K562 (cell line): ENCODE data around the gene NTN4. TPM values are rescaled to one million over a fixed set of nuclear protein-coding genes. Genes with fewer than 3 reads are reported as not detected.

Experiments used
- RBM25 ChIP-seq: fragments of 200-400 bp; formaldehyde crosslinking; IDR thresholded peaks from 2 replicates; pipeline ENCODE4 v1.6.1; 2018; ENCODE audit warnings: low read length, low read depth, moderate library complexity; ENCODE audit not compliant: severe bottlenecking
- polyA plus RNA-seq, 8 experiments: library from polyadenylated mRNA; depleted of rRNA in 4 of 8; stranded (reverse) in 5 of 8; unstranded in 3 of 8; fragments of >200 nt; fragmentation: Nextera tagmentation in 2 of 8; fragmentation: Illumina TruSeq in 1 of 8; extraction: Ambion mirVana in 2 of 8; extraction: Trizol in 1 of 8; gene quantifications; 2 replicates each; pipeline versions ENCODE4 v1.2.1 to v1.2.3, GENCODE V29; 2011 to 2014; ENCODE audit warnings: inconsistent platforms in 1 of 8, missing spikeins in 1 of 8
- total RNA-seq, 7 experiments: library from RNA; depleted of rRNA in 6 of 7; stranded (reverse); fragments of >200 nt in 6 of 7; fragmentation: Illumina TruSeq in 2 of 7; extraction: Trizol in 2 of 7; gene quantifications; 2 replicates each; pipeline versions ENCODE4 v1.2.1 to v1.2.3, GENCODE V29; 2011 to 2021; ENCODE audit warnings: low replicate concordance in 1 of 7
- TF ChIP-seq, protein P1 (sequence below), 2 experiments: IDR thresholded peaks; 2 replicates each; pipeline ENCODE4 v1.6.1; 2011; ENCODE audit warnings: borderline replicate concordance in 1 of 2, control low read depth in 1 of 2, low read depth in 1 of 2, low read length in 1 of 2, mild to moderate bottlenecking in 1 of 2, mixed read lengths in 1 of 2, moderate library complexity in 1 of 2; ENCODE audit not compliant: insufficient read depth in 1 of 2, insufficient read length in 1 of 2, poor library complexity in 1 of 2, severe bottlenecking in 1 of 2; ENCODE audit errors: extremely low read depth in 1 of 2
- TF ChIP-seq, protein P2 (sequence below): sonication (generic); IDR thresholded peaks from 2 replicates; pipeline ENCODE4 v1.6.1; 2016
- TF ChIP-seq, protein P3 (sequence below): sonication (generic); formaldehyde crosslinking; IDR thresholded peaks from 2 replicates; pipeline ENCODE4 v1.8.1; 2023; ENCODE audit warnings: mild to moderate bottlenecking, missing genetic modification reagents
- TF ChIP-seq, protein P4 (sequence below), 2 experiments: fragments of 450-650 bp in 1 of 2; sonication (generic) in 1 of 2; formaldehyde crosslinking; conservative IDR thresholded peaks; 2 replicates each; pipeline versions ENCODE4 v1.4.0 to v1.8.1; 2020 to 2022; ENCODE audit warnings: mild to moderate bottlenecking in 1 of 2, missing genetic modification reagents in 1 of 2

The NTN4 gene
- total and polyA plus RNA-seq, 9 of the 15 experiments (the other 6 are each of a cell fraction or from before 2014, with no cell fraction given): 0.13 TPM; not detected in 8

DNA sequence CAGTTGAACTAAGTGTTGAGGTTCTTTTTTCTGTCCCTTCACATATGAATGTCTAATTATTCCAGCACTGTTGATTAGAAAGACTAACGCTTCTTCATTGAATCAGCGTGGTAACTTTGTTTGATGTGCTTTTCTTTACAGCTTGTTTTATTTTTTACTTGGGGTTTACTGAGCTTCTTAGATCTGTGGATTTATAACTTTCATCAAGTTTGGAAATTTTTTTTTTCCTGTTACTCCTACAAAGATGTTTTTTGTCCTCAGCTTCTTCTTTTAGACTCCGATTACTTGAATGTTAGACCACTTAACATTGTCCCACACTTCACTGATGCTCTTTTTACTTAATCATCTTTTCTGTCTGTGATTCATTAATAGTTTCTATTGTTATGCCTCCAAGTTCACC, 31.5 kb downstream of the NTN4 start (continued):
- no peak for TF ChIP-seq RBM25
- TF ChIP-seq, protein P1, sequence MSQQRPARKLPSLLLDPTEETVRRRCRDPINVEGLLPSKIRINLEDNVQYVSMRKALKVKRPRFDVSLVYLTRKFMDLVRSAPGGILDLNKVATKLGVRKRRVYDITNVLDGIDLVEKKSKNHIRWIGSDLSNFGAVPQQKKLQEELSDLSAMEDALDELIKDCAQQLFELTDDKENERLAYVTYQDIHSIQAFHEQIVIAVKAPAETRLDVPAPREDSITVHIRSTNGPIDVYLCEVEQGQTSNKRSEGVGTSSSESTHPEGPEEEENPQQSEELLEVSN (IDR thresholded peaks at IDR 0.05; ENCODE audit: borderline replicate concordance in 1 of 2, extremely low read depth in 1 of 2, insufficient read depth in 1 of 2, insufficient read length in 1 of 2, low read depth in 1 of 2, low read length in 1 of 2, poor library complexity in 1 of 2, severe bottlenecking in 1 of 2): no peak
- TF ChIP-seq, protein P2, sequence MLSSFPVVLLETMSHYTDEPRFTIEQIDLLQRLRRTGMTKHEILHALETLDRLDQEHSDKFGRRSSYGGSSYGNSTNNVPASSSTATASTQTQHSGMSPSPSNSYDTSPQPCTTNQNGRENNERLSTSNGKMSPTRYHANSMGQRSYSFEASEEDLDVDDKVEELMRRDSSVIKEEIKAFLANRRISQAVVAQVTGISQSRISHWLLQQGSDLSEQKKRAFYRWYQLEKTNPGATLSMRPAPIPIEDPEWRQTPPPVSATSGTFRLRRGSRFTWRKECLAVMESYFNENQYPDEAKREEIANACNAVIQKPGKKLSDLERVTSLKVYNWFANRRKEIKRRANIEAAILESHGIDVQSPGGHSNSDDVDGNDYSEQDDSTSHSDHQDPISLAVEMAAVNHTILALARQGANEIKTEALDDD: no peak
- TF ChIP-seq, protein P3, sequence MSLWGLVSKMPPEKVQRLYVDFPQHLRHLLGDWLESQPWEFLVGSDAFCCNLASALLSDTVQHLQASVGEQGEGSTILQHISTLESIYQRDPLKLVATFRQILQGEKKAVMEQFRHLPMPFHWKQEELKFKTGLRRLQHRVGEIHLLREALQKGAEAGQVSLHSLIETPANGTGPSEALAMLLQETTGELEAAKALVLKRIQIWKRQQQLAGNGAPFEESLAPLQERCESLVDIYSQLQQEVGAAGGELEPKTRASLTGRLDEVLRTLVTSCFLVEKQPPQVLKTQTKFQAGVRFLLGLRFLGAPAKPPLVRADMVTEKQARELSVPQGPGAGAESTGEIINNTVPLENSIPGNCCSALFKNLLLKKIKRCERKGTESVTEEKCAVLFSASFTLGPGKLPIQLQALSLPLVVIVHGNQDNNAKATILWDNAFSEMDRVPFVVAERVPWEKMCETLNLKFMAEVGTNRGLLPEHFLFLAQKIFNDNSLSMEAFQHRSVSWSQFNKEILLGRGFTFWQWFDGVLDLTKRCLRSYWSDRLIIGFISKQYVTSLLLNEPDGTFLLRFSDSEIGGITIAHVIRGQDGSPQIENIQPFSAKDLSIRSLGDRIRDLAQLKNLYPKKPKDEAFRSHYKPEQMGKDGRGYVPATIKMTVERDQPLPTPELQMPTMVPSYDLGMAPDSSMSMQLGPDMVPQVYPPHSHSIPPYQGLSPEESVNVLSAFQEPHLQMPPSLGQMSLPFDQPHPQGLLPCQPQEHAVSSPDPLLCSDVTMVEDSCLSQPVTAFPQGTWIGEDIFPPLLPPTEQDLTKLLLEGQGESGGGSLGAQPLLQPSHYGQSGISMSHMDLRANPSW (CRISPR knock-in tag): no peak
- TF ChIP-seq, protein P4, sequence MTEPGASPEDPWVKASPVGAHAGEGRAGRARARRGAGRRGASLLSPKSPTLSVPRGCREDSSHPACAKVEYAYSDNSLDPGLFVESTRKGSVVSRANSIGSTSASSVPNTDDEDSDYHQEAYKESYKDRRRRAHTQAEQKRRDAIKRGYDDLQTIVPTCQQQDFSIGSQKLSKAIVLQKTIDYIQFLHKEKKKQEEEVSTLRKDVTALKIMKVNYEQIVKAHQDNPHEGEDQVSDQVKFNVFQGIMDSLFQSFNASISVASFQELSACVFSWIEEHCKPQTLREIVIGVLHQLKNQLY (CRISPR knock-in tag; conservative IDR thresholded peaks at IDR 0.05): no peak
